ENCODE data around the gene TRMO.

The TRMO gene

DNA sequence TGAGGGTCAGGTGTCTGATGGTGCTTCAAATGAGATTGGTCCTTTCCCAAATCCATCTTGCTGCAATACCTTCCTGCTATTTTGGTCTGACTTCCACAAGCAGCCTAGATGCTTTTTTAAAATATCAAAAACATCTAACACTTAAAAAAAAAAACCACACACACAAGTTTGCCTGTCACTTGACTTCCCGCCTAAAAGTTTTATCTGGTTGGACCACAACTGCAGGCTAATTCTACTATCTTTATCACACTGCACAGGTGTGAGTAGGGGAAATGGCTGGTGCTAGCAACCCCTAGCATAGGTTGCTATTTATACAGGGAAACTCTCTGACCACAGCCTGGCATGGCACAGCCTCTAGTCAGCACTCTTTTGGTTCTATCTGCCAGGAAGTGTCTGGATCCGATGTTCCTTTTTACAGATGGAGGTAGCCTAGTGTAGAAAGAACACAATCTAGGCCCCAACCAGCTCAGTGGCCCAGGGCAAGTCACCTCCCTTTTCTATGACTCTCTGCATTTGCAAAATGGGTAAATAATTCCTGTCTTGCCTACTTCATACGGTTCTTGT, 15.9 kb upstream of the TRMO start, which contains the start of gene HEMGN:
Gene HEMGN, minus strand, starts transcription at position 92 of the 564 bp plus-strand sequence. Its CDS starts 36 bp downstream, at position 56.
- no peak for DNase-seq (ENCODE audit: low spot score)

DNA sequence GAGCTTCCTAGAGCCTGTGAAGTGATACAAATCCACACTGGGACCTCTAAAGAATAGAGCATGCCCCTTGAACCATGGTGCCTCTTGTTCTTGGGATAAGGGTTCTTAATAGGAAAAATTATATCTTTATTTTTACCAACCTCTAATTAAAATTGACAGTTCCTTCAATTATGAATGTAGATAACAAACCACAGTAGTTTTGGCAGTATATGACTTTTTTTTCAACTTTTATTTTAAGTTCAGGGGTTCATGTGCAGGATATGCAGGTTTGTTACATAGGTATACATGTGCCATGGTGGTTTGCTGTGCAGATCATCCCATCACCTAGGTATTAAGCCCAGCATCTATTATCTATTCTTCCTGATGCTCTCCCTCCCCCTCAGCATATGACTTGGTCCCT, 14.7 kb upstream of the TRMO start:
- DNase-seq (ENCODE audit: low spot score), result no peak

DNA sequence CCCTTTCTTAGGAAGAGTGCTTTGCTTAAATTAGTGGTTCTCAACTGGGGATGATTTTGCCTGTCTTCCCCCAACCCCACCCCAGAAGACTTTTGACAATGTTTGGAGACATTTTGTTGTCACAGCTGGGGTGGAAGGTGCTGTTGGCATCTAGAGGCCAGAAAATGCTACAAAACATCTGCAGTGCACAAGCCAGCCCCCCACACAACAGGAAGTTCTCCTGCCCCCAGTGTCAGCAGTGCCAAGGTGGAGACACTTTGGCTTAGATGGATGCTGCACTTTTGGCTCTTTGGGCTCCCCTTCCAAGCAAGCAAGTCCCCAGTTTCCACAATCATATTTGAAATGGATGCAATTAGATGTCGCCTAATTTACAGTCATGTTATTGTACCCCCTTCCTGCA, 13.0 kb upstream of the TRMO start:
- DNase-seq (ENCODE audit: low spot score), result no peak

DNA sequence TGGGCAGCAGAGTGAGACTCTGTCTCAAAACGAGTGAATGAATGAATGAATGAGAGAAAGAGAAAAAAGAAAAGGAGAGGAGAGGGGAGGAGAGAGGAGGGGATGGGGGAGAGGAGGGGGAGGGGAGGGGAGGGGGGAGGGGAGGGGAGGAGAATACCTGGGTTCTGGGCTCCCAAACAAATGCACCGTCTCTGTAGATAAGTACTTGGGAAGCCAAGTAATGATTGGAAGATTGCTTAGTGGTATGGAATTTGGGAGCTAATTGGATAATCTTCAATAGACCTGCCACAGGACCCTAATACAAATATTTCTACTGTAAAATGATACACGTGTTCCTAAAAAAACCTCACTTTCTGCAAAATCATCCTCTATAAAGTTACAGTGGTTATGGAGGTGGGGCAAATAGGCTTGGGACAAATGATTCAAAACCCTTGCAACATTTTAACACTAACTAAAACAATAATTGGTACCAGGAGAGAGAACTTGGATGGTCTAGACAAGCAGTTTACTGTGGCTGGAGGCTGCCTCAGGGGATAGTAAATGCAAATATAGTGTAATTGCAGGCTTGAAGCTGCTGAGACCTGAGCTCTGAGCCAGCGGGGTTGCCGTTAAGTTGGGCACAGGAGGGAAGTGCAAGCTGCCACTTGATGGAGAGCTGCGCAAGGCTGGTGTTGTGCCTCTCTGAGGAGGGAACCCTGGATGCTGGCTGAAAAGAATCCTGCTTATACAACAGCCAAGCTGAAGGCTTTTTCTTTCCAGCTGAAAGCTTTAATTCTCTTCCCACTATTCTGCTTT, 12.2 kb upstream of the TRMO start:
- DNase-seq (ENCODE audit: low spot score), result no peak

DNA sequence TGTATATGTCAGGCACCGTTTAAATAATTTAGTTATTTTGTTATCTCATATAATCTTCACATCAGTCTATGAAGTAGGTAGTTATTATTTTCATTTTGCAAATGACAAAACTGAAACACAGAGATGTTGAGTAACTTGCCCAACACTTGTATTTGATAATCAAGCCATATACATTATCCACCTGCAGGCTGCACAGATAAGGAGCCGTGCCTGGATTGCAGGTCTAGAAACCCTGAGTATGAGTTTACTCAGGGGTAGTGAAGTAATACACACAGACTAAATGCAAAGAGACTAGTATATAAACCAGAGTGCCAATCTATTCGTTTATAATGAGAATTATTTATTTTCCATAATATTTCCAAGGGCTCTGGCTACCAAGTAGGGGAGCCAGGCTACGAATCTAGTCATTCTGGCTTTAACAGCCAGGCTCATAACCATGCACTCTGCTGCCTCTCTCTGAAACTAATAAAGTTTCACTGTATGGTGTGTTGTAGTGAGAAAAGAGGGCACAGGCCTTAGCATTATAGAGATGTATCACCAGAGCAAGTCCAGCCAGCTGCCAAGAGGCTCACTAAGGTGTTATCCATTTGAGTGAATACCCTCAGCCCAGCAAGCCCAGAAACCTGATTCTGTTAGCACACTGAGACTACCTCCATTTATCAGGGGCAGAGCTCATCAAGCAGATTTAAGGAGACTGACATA, 11.1 kb upstream of the TRMO start:
- DNase-seq (ENCODE audit: low spot score), result no peak

DNA sequence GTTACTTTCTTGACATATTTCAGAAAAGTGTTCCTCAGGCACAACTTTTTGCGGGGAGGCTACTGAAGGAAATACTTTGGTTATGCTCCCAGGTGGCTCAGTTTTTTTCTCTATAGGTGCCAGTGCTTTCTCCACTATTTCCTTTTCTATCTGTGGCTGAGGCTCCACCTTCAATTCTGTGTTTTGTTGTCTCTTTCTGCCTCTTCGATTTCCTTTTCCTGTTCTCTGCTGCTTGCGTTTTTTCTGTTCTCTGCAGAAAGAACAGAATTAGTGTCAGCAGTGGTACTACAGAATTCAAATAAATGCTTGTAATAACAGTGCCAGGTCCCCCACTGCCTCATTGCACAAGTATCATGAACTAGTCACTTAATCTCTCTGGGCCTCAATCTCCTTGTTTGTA, 8.7 kb upstream of the TRMO start:
- no peak for DNase-seq (ENCODE audit: low spot score)

DNA sequence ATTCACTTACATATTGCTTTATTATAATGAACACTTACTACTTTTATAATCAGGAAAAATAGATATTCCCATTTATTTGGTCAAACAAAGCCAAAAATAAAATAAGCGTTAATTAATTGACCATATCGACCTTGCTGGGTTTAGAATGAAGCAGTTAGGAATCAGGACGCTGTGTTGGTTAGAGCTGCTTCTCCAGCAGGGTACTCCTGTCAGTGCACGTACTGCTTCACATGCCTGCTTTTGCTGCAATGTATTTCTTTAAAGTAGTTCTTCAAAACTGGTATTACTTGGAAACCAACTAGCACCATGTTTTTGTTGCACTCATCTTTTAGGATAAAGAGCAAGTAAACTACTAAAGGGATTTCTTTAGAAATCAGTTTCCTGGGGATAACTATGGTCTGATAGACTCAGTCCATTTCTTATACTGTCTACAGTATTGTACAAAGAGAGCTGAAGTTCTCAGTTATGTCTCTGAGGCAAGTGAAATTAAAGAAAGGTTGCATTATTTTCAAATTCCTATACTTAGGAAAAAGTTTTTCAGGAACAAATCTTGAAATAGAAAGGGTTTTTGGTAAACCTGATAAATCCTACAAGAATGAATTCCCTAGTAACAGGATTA, 6.8 kb upstream of the TRMO start:
- no peak for DNase-seq (ENCODE audit: low spot score)

DNA sequence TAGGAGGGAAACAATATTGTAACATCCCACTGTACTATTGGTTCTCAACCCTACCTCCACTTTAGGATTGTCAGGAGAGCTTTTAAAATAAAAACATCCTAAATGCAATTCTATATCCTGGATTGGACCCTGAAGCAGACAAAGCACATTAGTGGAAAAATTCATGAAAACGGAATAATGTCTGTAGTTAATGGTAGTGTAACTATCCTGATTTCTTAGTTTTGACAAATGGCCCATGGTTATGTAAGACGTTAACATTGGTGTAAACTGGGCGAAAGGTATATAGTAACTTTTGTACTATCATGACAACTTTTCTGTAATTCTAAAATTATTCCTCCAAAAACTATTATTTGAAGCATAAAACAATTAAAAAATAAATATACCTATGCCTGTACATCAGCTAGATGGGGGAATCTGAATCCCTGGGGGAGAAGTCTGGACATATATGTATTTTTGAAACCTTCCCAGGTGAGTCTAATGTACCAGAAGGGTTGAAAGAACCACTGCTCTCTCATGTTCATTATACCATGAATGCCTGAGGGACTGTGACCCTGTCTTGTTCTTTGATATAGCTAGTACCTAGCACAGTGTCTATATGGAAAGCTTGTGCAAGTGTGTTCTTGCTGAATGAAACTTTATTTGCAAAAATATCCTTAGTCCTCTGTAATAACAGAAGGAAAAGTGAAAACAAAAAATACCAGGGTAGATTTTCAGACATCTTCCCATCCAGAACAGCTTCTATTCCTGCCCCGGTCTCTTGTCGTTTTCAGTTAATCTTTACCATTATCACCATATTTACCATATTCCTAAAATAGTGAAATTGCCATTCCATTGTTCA, 3.4 kb upstream of the TRMO start:
- DNase-seq (ENCODE audit: low spot score), result no peak

DNA sequence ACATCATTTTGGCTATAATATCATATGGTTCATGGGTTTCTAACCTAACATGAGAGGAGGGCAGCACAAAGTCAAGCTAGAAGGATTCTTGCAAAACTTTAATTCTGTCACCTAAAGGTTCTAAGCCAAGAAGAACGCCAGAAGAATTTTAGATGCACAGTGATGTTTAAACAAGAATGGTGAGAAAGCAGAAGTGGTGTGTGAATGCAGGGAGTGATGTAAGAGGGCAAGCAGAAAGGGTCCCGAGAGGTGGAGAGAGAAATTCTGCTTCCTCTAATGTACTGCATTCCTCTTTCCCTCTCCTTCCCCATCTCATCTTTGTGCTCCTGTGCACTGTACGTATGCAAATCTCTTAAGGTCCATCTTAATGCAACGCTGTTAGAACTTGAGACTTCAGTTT, 2.1 kb upstream of the TRMO start:
- no peak for DNase-seq (ENCODE audit: low spot score)

DNA sequence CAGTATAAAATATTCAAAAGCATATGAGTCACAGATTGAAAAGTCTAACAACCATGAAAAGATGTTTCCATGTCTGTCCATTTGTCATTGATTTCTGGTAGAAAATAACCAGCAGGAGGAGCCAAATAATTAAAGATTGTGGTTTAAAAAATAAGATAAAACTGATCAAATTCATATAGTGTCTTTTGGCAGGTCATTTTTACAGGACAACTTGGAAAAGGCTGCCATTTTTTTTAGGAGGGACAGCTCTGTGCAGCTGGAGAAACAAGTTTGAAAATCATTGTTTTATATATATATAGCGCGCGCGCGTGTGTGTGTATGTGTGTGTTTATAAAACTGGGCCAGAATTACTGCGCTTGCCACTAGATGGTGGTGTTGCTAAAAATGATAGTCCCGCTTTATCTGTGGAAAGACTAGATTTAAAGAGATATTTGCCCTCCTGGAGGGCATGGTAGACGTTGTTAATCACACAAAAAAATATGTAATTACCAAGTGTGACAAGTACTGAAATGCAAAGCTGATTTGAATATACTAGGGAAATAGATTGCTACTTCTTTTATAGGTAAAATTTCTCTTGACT, 1.3 kb upstream of the TRMO start:
- peak; percentile 72 for DNase-seq (ENCODE audit: low spot score)

DNA sequence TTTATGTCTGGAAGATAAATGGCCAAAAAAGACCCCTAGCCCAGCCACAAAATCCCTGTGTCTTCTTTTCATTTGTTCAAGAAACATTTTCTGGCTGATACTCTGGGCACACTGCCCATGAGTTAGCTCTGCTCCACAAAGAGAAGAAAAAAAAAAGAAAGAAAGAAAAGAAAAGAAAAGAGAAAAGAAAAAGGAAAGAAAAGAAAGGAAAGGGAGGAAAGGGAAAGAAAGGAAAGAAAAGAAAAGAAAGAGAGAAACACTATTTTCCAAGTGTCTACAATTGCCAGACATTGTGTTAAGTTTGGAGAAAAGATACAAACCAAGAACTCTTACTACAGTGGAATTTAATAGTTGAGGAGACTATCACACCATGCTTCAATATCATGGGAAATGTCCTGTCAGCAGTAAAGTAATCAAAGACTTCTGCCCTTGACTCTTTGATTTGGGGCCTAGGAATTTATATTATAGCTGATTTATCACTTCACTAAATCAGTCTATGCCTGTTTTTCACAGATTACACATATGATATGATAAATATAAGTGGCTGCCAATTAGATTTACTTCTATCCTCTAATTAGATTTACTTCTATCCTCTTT, 3.0 kb downstream of the TRMO start:
- DNase-seq (ENCODE audit: low spot score), result no peak

DNA sequence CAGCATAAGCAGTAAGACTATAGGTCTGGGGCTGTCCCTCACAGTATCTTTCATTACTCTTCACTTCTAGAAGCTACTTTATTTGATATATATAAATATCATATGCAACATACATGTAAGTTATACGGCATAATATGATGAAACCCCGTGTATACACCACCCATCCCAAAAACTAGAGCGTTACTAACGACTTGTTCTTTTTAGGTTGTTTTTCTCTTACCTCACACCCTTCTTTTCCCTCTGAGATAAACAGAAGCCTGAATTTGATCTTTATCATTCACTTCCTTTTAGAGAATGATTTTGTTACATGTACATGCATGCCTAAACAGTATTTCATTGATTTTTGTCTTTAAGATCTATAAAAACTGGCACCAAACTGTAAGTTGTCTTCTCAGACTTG, 3.7 kb downstream of the TRMO start:
- DNase-seq (ENCODE audit: low spot score), result no peak

DNA sequence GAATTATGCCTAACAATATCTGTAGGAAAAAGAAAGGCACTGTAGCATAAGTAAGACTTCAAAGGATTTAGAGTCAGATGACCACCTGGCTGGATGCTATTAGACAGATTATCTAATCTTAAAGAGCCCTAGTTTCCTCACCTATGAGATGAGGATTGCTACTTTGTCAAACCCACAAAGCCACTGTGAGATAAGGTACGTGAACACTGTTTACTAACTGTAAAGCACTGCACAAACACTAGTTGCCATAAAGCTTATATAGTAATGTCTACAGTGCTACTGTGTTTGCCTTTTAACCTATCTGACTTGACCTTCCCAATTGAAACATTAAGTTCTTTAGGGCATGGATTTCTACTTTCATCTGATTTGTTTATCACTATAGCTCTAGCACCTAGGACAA, 10.3 kb downstream of the TRMO start:
- no peak for DNase-seq (ENCODE audit: low spot score)

DNA sequence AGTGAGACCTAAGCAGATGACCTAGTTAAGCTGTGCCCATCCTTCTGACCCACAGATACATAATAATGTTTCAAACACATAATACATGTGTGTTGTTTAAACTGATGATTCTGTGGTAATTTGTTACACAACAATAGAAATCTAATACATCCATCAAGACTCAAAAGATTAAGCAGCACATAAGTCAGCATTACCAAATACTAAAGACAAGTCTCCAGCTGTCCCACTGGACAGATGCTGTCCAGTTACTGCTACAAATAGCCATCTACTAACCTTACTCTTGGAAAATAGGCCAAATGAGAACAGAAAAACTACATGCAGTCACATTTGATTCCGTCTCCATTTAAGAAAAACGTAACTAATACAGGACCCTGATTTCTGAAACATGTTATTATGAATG, 10.8 kb downstream of the TRMO start:
- no peak for DNase-seq (ENCODE audit: low spot score)

DNA sequence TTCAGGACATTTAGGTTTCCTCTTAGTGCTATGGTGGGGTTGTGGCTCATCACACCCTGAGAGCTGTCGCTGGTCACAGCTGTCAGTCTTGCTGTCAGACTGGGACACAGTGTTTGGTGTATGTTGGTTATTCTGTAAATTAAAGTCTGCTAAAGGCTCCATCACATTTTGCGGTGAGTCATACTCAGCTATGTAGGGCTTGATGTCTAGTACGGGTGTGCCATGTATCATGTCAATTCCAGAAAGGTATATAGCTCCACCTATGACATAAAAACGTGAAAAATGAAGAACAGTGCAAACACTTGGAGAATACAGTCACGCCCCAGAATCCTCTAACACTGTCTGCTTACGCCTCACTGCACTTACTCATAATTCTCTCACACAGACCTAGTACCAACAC, 11.9 kb downstream of the TRMO start:
- no peak for DNase-seq (ENCODE audit: low spot score)

DNA sequence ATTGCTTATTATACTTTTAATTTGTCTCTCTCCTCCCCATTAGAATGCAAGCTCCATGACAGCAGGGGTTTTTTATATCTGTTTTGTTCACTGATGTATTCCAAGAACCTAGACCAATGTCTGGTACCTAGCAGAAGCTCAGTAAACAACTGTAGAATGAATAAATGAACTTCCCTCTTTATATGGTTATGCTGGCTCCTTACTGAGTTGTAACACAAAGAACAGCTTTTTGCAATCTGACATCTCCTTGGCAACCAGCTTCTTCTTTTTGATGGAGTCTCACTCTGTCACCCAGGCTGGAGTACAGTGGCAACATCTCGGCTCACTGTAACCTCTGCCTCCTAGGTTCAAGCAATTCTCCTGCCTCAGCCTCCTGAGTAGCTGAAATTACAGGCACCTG, 13.6 kb downstream of the TRMO start:
- DNase-seq (ENCODE audit: low spot score), result no peak

DNA sequence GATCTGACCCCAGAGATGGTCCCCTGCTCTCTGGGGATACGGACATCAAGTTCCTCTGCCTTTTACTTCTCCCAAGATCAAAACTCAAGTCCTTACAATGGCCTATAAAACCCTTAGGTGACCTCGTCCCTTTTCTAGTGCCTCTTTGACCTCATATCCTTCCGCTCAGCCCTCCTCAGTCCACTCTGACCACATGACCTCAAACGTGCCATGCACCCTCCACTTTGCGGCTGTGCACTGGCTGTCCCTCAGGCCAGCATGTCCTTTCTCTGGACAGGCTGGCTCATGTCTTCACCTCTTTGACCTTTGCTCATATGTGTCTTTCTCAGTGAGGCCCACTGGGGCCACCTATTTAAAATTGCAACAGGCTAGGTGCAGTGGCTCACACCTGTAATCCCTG, 14.7 kb downstream of the TRMO start:
- no peak for DNase-seq (ENCODE audit: low spot score)

DNA sequence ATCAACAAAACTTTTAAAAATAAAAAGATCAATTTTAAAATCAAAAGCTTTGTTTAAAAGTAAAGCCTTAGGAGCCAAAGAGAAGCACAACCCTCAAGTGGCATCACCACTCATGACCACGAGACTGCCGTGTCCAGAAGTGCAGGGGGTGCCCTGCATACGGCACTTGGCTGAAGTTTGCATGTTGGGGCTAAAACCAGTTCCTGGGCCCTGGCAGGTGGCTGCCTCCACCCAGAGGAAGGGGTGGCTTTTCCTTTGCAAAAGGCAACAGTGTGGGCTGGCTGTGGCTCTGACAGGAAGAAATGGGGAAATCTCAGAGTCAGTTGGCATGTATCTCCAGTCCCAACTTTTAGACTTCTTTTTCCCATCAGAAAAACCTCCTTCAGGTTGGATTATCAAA, 15.3 kb downstream of the TRMO start:
- DNase-seq (ENCODE audit: low spot score), result no peak

DNA sequence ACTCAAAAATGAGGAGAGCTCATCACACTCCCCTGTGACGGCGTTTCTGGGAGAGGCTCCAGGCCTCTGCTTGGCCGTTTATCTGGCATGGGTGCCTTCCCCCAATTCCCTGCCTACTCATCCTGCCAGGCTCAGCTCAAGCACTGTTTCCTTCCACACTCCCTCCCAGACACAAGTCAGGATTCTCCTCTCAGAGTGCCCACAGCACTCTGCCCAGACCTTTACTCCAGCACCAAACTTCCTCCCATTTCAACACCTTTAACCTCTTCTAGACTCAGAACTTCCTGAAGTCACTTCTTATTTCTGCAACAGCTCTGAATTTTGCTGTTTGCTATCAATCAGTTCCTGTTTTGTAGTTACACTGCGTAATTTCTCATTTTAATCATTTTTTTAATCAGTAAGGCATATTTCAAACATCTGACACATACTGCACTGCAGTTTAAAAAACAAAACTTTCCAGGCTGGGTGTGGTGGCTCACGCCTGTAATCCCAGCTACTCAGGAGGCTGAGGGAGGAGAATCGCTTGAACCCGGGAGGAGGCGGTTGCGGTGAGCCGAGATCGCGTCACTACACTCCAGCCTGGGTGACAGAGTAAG, 16.0 kb downstream of the TRMO start:
- peak; percentile 55 for DNase-seq (ENCODE audit: low spot score)

DNA sequence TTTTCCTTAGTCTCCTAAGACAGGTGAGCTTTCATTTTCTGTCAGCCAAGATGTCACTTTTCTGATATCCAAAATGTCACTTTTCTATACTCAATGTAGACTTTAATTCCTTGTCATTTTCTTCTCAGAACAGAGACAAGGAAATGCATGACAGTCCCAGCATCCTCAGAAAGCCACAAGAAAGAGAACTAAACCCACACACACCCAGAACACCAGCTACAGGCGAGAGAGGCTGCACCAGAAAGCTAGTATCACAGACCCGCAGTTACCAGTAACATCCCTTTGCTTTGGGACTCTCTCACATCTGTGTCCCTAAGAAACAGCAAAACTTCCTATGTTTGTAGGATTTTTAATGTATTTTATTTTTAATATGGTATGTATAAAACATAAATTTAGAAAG, 17.1 kb downstream of the TRMO start:
- no peak for DNase-seq (ENCODE audit: low spot score)

DNA sequence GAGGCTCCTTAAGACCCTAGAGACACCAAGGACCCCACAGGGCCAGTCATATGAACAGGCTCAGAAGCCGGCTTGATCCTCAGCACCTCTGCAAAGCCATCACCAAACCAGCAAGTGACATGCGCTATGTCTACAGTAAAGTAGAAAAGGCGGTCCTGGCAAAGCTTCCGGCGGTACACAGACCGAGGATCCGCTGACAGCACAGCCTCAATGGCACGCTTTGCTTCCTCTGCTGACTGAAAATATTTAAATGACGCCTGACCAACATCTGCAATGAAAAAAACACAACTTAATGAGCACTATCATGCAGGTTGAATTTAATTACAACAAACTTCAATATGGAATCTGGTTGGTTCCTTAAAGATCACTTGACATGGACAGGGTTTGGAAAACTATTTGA, 17.6 kb downstream of the TRMO start:
- no peak for DNase-seq (ENCODE audit: low spot score)

Measured in GM03348 (cell line).